ENCODE measurements around the gene HOXD9. TPM values are rescaled to one million over a fixed set of nuclear protein-coding genes. Genes with fewer than 3 reads are reported as not detected.

Gene HOXD9
- total RNA-seq, 1 experiment from 2014 or later: not detected

GRCh38 chr2:176105078-176105729 is 17.3 kb upstream of the HOXD9 start:
- Histone ChIP-seq H2BK20ac (ENCODE audit: low read depth, low read length, poor library complexity, severe bottlenecking) (no peak overlapping the region), H4K91ac (ENCODE audit: insufficient read length, low read depth, low read length) (no peak overlapping the region), H4K5ac (ENCODE audit: insufficient read length, low read depth, low read length) (no peak overlapping the region), H3K9me3 (ENCODE audit: control insufficient read depth, low read depth, low read length) (no peaks in the 10 kb centered on the region), H3K56ac (ENCODE audit: insufficient read length, low read depth, low read length) (no peak overlapping the region), H2BK15ac (ENCODE audit: low read depth, low read length) (no peak overlapping the region), H3K14ac (ENCODE audit: insufficient read depth, low read length) (no peak overlapping the region), H4K8ac (replicated peaks; ENCODE audit: insufficient read length, low read depth, low read length) (no peak overlapping the region), H2BK5ac (ENCODE audit: insufficient read length, low read length) (no peak overlapping the region), H3K27ac (ENCODE audit: insufficient read length, low read depth, low read length) (no peak overlapping the region), H3K9ac (ENCODE audit: extremely low read depth, insufficient read length, low read length) (no peak overlapping the region), H4K20me1 (ENCODE audit: control insufficient read depth, insufficient read depth, insufficient read length) (no peaks in the 10 kb centered on the region), H3K4me1 (ENCODE audit: insufficient read depth, low read length) (no peaks in the 10 kb centered on the region), H3K4ac (ENCODE audit: low read depth, low read length) (no peak overlapping the region), H3K4me2 (ENCODE audit: insufficient read depth, insufficient read length, low read length) (no peak overlapping the region), H3T11ph (ENCODE audit: low read length) (no peak overlapping the region), H2AK5ac (ENCODE audit: insufficient read length, low read length) (no peak overlapping the region), H2BK12ac (ENCODE audit: insufficient read length, low read depth, low read length) (no peak overlapping the region), H3K79me1 (ENCODE audit: insufficient read depth, low read depth, low read length, poor library complexity, severe bottlenecking) (no peaks in the 10 kb centered on the region), H3K23me2 (ENCODE audit: insufficient read length, low read depth, low read length, poor library complexity, severe bottlenecking) (no peaks in the 10 kb centered on the region), H3K18ac (ENCODE audit: insufficient read length, low read depth, low read length) (no peak overlapping the region), H3K79me2 (ENCODE audit: insufficient read depth, low read length) (no peaks in the 10 kb centered on the region), H3K23ac (ENCODE audit: insufficient read length, low read depth, low read length) (no peak overlapping the region), H2AFZ (ENCODE audit: low read length) (no peak overlapping the region), H2BK120ac (ENCODE audit: low read depth, low read length, poor library complexity, severe bottlenecking) (no peak overlapping the region), H3K27me3 (ENCODE audit: insufficient read depth, low read length) (peaks cover 93% of the 10 kb centered on the region)
- H3K27ac Mint-ChIP-seq: no peak overlapping the region; a peak in 1 of 7 replicates
- H3K9me3 Mint-ChIP-seq: peaks cover 5 to 20% of the 10 kb centered on the region in 2 experiments
- DNase-seq: peak; percentile 51
- H3K4me1 Mint-ChIP-seq: peaks cover 14 to 38% of the 10 kb centered on the region in 2 experiments
- TF ChIP-seq CTCF (conservative IDR thresholded peaks at IDR 0.05): no peak
- H3K36me3 Mint-ChIP-seq (ENCODE audit: insufficient read depth in 1 of 3, low read depth in 3 of 3): no peaks in the 10 kb centered on the region; a peak in 2 of 7 replicates
- peaks cover 96% of the 10 kb centered on the region for H3K27me3 Mint-ChIP-seq (ENCODE audit: low read depth)
- peak overlapping the region; percentile 2 to 75; a peak in 4 of 5 replicates for H3K4me3 Mint-ChIP-seq
- WGBS (ENCODE audit: extremely low coverage, insufficient read length, low lambda C conversion rate): no CpG with 5 or more reads among the region's 25 CpGs

Measured in H9 (cell line).